KBM-7 (cell line): ENCODE results near the gene CA9.
A peak's percentile ranks its signal among the peaks of the same experiment; 100 is the strongest.

Experiments
- DNase-seq: peaks from one replicate; pipeline ENCODE4 v3.0.0-alpha.2; 2015
- in situ Hi-C: fragments of 300-500 bp; cut with MboI; formaldehyde crosslinking; loops from 2 replicates; pipeline ENCODE4 v1.14.3; 2020; ENCODE audit warnings: low sequenced_read_pairs, low pct_unique_long_range_greater_than_20kb, mixed read lengths

The CA9 gene

GRCh38 chr9:35729700-35730485 lies 56.2 kb downstream of the CA9 start:
- in situ Hi-C loops = loop anchor here (10.0 kb wide), 1 partner anchor 65 kb away; the partner anchor contains the start of gene ARHGEF39

GRCh38 chr9:35730486-35730854 lies 56.7 kb downstream of the CA9 start:
- in situ Hi-C loops = no loop called here

More at GRCh38 chr9:35729700-35730485, 56.2 kb downstream of the CA9 start:
- DNase-seq = peak; percentile 82

More at GRCh38 chr9:35730486-35730854, 56.7 kb downstream of the CA9 start:
- no peak for DNase-seq
